SK-N-SH (cell line): Measurements from ENCODE around the gene PEX16.

Source experiments
- CTCF ChIP-seq: fragments of 200-600 bp; sonication (generic); IDR thresholded peaks from 2 replicates; pipeline ENCODE4 v1.6.1; 2017; ENCODE audit warnings: antibody characterized with exemption, mild to moderate bottlenecking, moderate library complexity
- EP300 ChIP-seq, 2 experiments: IDR thresholded peaks; 2 replicates each; pipeline versions ENCODE4 v1.4.0 to v1.6.1; 2012; ENCODE audit warnings: borderline replicate concordance in 1 of 2, low read depth in 1 of 2, low read length in 1 of 2
- FOXJ3 ChIP-seq: sonication (generic); formaldehyde crosslinking; IDR thresholded peaks from 2 replicates; pipeline ENCODE4 v1.5.1; 2020; ENCODE audit warnings: mild to moderate bottlenecking, missing genetic modification reagents
- POLR2AphosphoS5 ChIP-seq: IDR thresholded peaks from 2 replicates; pipeline ENCODE4 v1.6.1; 2012; ENCODE audit warnings: low read depth, low read length
- TEAD4 ChIP-seq: IDR thresholded peaks from 2 replicates; pipeline ENCODE4 v1.4.0; 2012; ENCODE audit warnings: mild to moderate bottlenecking, borderline replicate concordance; ENCODE audit not compliant: insufficient read depth
- TF ChIP-seq, protein P1 (sequence below): IDR thresholded peaks from 2 replicates; pipeline ENCODE4 v1.6.1; 2012; ENCODE audit warnings: mild to moderate bottlenecking, low read depth, low read length, moderate library complexity

DNA sequence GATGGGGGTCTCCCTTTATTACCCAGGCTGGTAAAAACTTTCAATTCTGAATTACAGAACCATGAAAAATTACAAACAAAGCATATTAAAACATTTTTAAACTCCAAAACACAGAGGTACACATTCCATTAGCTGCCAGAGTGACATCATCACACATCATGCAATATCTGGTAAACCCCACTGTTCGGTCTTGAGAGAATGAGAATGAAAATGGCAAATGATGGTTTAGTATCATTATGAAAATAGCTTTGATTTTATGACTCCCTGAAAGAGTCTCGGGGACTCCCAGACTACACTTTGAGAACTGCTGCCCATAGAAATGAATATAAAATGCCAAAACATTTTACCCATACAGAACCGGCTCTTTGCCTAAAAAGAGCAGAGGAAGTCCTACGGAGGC lies 23.6 kb upstream of the PEX16 start:
- TF ChIP-seq TEAD4 (no peak), CTCF (no peak), FOXJ3 (CRISPR knock-in tag) (no peak), POLR2AphosphoS5 (no peak), EP300 (IDR thresholded peaks at IDR 0.05; ENCODE audit: borderline replicate concordance in 1 of 2, low read depth in 1 of 2, low read length in 1 of 2) (no peak)
- TF ChIP-seq, protein P1, sequence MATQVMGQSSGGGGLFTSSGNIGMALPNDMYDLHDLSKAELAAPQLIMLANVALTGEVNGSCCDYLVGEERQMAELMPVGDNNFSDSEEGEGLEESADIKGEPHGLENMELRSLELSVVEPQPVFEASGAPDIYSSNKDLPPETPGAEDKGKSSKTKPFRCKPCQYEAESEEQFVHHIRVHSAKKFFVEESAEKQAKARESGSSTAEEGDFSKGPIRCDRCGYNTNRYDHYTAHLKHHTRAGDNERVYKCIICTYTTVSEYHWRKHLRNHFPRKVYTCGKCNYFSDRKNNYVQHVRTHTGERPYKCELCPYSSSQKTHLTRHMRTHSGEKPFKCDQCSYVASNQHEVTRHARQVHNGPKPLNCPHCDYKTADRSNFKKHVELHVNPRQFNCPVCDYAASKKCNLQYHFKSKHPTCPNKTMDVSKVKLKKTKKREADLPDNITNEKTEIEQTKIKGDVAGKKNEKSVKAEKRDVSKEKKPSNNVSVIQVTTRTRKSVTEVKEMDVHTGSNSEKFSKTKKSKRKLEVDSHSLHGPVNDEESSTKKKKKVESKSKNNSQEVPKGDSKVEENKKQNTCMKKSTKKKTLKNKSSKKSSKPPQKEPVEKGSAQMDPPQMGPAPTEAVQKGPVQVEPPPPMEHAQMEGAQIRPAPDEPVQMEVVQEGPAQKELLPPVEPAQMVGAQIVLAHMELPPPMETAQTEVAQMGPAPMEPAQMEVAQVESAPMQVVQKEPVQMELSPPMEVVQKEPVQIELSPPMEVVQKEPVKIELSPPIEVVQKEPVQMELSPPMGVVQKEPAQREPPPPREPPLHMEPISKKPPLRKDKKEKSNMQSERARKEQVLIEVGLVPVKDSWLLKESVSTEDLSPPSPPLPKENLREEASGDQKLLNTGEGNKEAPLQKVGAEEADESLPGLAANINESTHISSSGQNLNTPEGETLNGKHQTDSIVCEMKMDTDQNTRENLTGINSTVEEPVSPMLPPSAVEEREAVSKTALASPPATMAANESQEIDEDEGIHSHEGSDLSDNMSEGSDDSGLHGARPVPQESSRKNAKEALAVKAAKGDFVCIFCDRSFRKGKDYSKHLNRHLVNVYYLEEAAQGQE = no peak
